Putamen (tissue), 1 donor: ENCODE data around the gene PAPPA2.
"Not testable (repeated sequence)": the region's sequence is repeated elsewhere in the genome, so short reads cannot be mapped to it uniquely, and the experiment has no call there.

Experiments
- DNase-seq: peaks from one replicate; pipeline ENCODE4 v3.0.0-alpha.2; 2016; ENCODE audit warnings: low spot score

Gene PAPPA2

DNA sequence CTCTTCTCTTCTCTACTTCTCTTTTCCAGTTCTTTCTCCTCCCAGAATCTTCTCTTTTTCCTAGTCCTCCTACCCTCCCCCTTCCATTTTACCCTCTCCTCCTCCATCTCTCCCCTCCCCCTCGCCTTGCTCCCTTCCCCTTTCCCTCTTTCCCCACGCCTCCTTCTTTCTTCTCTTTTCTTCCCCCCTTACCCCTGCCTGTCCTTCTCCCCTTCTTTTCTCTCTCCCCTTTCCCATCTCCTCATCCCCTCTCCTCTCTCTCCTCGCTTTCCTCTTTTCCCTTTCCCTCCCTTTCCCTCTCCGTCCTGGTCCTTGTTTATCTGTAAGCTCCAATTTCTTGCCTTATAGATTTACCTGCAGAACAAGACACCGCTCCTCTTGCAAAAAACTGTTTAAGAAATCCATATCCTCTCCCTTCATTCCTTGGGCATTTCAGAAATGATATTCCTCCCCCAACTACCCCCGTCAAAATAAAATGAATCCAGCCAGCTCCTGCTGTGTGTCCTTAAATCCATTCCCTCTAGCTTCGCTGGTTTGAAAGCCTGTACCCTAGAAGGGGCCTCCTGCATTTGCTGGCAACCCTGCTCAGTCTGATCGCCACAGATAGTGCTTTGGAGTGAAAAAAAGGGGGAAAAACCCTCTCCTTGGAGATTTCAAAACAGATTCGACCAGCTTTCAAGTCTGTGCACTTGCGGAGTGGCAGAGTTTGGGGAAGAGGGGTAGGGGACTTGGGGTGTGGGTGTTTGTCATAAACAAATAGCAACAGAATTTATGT lies 89.4 kb downstream of the PAPPA2 start:
- no peak for DNase-seq

DNA sequence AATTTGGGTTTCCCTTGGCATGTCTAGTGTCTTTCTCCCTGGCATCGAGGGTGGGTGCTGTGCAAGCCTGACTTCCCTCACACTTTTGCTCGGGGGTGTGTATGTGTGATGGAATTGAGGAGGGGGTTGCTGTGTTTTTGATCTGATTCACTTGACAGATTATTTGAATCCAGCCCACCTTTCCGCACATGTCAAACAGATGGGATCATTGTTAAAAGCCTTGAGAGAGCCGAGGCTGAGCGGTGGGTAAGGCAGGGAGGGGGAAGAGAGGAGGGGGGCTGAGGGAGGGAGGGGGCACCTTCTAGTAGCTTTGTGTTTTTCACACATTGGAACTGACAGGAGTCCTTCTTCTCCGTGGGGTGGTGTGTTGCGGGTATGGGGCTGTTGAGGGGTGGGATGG lies 90.0 kb downstream of the PAPPA2 start:
- no peak for DNase-seq

DNA sequence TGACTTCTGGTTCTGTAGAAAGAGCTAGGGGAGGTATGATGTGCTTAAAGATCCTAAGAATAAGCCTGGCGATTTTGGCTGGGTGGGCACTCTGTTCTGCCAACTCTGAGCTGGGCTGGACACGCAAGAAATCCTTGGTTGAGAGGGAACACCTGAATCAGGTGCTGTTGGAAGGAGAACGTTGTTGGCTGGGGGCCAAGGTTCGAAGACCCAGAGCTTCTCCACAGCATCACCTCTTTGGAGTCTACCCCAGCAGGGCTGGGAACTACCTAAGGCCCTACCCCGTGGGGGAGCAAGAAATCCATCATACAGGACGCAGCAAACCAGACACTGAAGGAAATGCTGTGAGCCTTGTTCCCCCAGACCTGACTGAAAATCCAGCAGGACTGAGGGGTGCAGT lies 93.3 kb downstream of the PAPPA2 start:
- no peak for DNase-seq

DNA sequence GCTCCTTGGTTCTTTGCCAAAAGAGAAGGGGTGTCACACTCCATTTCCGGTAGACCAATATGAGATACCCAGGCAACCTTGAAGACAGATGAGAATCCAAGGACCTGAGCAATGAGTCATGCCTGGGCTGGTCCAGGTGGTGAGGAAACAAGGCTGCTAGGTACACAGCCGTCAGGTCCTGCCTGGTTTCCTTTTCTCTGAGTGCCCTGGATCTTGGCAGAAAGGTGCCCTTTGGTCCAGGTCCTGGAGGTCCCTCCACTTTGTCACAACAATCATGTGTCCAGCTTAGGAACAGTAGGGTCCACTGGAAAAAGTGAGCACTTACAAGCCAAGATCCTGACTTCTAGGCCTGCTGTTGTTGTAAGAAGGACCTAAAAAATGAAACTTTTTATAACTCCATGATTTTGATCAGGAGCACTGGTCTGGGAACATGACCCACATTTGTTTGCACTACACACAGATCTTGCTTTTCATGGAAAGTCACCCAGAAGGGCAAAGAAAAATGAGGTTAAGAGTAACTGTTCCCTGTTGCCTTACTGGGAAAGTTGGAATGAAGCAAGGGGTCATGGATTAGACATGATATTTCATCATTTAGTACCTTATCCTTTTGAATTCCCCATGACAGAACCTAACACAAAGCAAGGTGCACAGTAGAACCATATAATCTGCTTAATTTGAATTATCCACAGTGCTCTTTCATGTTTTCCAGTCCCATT lies 94.7 kb downstream of the PAPPA2 start:
- DNase-seq = no peak

DNA sequence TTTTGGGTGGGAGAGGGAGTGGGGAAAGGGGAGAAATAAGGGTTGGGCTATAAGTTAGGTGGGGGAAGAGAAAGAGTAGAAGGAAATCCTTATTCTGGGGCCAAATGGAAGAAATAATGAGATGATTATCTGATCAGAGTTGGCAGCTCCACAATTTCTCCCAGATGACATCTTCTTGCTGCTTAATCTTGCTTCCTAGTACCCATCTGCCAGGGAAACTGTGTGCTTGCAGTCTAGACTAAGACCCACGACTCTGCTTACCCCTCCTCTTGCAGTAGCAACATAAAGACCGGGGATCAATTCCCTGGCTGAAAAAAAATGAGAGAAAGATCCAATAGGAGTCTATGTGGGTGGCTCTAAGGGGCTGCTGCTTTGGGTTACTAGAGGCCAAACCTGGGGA lies 95.6 kb downstream of the PAPPA2 start:
- DNase-seq = no peak

DNA sequence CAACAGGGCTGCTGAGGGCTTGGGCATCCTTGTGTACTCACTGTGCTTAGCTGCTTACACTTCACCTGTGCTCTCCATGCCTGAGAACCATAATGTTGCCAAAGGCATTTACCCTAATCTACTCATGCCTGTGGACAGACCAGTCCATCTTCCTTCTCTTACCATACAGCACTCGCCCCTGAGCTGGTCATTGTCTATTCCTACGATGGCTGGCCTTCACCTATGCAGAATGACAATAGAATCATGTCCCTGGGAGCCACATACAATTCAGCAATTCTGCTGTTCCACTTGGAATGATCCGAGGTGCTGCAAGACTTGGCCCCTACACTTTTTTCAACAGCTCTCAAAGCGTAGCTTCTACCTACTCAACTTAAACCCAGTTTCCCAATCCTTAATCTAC lies 96.5 kb downstream of the PAPPA2 start:
- DNase-seq = no peak

DNA sequence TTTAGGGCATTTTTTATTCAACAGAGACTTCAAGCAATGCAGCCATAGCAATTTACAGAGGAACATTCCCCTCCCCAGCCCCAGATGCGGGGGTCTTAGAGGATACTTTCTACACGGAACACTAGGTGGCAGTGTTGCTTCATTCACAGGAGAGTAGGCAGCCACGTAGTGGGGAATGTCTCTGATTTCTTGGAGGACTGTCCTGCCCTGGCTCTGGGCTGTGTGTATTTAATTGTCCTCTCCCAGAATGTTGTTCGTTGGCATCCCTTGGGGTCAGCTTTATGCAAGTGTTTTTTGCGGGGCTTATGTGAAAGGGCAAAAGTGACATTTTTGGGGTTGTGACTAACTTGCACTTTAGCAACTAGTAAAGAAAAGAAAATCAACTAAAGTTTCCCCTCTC lies 96.9 kb downstream of the PAPPA2 start:
- peak; percentile 47 for DNase-seq

DNA sequence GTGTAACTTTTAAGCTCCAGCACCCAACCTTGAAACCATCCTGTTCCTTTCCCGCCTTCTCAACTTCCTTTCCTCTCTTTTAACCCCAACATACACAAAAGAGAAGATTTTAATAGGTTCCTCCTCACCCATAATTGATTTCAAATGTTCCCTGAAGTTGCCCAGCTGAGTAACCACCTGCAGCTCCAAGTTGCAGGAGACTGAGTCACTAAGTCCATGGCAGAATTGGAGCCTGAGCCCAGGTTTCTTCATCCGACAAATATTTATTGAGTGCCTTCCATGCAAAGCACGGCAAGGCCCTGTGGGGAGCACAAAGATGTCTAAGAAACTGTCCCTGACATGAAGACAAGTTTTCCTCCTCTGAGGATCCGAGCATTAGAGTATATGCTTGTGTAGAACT lies 97.7 kb downstream of the PAPPA2 start:
- DNase-seq = no peak

DNA sequence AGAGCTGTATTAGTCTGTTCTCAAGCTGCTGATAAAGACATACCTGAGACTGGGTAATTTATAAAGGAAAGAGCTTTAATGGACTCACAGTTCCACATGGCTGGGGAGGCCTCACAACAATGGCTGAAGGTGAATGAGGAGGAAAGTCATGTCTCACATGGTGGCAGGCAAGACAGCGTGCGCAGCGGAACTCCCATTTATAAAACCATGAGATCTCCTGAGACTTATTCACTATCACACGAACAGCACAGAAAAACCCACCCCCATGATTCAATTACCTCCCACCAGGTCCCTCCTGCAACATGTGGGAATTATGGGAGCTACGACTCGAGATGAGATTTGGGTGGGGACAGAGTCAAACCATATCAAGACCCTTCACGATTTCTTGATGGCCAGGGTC lies 98.8 kb downstream of the PAPPA2 start:
- not testable (repeated sequence) for DNase-seq

DNA sequence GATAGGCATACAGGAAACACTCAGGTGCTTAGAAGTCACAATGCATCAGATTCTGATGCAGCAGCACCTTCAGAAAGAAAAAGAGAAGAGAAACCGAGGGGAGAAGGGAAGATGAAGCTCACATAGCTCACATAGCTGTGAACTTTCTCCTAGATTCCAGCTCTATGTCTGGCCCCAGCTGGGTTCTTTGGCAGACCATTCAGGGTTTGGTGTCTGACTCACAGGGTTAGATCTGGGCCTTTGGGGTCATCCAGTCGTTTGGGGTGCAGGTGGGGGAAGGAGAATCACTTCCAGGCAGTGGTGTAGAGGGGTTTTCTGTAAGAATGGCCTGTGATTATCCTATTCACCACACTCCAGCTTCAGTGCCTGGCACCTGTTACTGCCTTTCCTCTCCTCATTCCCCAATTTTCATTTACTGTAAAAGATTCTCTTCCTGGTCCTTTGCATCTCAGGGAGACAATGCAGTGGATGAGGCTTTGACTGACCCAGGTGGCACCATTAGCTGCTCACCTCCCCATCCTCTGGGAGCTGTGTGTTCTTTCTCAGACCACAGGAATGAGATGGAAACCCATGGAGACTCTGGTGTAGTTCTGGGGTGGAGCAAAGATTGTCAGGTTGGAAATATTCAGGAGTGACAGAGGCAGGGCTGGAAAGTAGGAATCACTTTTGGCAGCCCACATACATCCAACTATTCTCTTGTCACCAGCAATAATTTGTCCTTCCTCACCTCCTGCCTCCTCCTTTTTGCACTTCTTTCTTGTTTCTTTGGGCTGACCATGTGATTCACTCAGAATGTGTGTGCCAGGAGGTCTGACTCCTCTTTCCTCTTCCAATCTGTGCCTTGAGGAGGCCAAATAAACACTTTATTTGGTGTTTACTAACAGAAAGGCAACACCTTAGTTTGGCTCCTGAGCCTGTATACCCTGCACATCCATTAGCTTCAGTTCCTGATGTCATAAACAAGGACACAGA lies 103.3 kb downstream of the PAPPA2 start:
- no peak for DNase-seq

DNA sequence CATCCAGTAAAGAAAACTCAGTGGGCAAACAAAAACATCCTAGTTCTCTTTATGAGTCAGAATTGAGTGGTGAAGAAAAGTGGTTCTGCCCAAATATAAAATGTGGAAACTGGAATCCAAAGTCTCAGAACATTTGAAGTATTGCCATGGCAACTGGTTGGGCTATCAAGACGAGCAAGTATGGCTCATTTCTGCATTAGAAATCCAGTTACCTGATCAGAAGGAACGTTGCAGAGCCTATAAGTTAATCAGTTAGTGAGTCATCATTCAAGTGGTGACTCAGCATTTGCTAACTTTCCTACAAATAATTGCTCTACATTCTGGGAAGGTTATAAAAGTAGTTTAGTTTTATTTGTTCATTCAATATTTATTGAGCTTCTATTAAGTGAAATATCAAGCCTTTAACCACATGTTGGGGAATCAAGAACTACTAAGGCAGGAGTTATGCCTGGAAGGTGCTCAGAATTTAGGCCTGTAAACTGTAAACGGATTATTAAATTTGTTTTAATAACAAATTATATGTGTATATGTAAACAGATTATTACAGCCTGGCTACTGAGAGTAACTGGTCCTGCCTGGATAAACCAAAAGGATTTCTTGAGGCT lies 104.3 kb downstream of the PAPPA2 start:
- DNase-seq = peak; percentile 70

DNA sequence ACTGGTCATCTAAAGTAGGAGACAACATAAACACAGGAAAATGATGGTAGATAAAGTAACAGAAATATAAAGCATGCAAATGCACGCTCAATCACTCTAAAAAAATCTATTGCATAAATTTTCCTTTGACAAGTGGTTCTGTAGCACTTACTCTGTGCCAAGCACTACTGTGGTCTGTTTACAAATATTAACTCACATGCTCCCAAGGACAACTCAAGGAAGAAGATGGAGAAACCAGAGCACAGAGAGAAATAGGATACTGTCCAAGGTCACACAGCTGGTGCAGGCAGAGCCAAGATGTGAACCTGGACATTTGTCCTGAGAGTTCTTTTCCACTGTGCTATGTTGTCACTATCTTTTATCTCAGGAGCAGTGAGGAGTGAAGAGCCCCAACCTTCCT lies 105.2 kb downstream of the PAPPA2 start:
- no peak for DNase-seq

DNA sequence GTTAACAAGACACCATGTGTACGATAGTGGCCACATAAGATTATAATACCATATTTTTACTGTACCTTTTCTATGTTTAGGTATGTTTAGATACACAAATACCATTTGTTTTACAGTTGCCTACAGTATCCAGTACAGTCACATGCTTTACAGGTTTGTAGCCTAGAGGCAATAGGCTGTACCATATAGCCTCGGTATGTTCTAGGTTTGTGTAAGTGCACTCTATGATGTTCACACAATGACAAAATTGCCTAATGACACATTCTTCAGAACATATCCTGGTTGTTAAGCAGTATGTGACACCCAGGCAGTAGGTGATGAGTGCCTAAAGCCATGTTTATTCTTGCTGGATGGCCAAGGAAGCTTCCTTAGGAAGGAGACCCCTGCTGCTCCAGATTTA lies 111.8 kb downstream of the PAPPA2 start:
- DNase-seq = no peak

DNA sequence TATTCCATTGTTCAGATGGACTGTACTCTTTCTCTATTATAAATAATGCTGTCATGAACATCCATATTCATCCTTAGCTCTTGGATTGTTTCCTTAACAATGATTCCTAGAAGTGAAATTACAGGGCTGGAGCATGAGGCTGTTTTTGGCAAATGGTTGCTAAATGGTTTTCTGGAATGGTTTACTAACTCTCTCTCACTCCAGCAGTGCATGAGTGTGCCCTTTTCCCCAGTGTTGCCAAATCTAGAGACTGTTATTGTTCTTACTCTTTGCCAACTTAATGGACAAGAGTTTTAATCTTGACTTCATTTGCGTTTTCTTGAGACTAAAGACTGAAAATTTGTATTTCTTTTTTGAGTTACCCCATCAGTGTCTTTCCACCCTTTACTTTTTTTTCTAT lies 113.0 kb downstream of the PAPPA2 start:
- no peak for DNase-seq

DNA sequence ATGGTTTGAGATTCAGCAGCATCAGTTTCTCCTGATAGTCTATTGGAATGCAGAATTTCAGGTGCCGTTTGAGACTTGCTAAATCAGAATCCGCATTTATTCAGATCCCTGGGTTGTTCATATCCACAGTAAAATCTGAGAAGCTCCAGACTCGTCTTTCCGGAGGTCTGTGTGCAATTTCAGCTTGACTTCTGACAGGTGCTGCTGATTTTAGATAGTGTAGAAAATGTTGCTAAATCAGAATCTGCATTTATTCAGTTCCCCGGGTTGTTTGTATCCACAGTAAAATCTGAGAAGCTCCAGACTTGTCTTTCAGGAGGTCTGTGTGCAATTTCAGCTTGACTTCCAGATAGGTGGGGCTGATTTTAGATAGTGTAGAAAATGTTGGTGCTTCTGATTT lies 113.7 kb downstream of the PAPPA2 start:
- DNase-seq = no peak

DNA sequence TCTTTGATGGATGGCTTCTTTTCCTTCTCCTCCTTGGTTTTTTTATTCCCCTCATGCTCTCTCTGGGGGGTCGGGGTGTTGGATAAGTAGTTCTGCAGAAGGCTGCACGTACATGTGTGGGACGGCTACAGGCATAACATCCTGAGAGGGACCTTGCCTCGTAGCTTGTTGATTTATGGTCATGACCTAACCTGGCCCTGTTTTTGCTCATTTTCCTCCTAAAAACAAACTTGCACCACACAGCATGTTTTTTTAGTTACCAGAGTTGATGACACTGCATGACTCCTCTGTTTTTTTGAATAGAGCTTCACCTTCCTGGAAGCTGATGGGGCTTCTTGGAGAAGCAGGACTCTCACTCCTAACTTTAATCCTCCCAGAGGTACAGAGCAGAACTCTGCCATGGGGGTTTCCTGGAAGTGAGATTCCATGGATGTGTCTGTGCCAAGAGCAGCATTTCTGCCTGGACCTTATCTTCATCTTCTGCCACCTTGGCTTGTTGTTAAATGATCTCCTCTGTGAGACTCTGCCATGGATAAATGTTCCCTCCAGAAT lies 114.7 kb downstream of the PAPPA2 start:
- no peak for DNase-seq

DNA sequence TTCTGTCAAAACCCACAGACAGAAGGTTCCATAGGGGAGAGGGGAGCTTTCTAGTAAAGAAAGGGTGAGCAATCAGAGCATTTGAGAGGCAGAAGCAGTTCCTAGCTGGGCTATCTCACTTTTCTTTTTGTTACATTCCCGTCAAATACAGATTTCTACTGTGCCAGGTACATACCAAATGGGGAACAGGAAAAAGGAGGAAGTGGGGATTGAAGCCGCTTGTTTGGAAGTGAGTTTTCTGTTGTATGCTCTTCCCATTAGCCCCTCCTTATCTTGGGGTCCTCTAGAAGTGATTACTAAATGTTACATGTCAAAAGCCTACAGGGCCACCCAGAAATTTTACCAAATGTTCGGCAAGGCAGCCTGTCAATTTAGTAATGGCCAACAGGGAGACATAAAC lies 116.1 kb downstream of the PAPPA2 start:
- no peak for DNase-seq

DNA sequence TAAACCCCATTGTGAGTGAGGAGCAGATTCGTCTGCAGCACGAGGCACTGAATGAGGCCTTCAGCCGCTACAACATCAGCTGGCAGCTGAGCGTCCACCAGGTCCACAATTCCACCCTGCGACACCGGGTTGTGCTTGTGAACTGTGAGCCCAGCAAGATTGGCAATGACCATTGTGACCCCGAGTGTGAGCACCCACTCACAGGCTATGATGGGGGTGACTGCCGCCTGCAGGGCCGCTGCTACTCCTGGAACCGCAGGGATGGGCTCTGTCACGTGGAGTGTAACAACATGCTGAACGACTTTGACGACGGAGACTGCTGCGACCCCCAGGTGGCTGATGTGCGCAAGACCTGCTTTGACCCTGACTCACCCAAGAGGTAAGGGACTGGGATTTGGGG lies 132.2 kb downstream of the PAPPA2 start:
- no peak for DNase-seq

DNA sequence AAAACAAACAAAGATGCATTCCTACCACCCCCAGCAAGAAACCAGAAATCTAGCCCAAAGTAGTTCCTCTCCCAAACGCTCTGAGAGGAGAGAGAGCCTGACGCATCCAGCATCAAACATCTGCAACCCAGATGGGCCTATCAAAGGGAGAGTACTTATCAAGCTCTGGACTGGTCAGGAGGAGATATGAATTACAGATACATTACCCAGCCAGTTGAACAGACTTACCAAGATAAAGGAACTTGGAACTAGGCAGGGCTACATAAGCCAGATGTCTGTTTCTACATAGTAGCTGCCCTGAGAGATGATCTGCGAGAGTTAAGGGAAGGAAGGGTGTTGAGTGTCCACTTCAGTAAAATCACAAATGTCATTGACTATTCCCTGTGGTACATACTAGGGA lies 138.4 kb downstream of the PAPPA2 start:
- no peak for DNase-seq

DNA sequence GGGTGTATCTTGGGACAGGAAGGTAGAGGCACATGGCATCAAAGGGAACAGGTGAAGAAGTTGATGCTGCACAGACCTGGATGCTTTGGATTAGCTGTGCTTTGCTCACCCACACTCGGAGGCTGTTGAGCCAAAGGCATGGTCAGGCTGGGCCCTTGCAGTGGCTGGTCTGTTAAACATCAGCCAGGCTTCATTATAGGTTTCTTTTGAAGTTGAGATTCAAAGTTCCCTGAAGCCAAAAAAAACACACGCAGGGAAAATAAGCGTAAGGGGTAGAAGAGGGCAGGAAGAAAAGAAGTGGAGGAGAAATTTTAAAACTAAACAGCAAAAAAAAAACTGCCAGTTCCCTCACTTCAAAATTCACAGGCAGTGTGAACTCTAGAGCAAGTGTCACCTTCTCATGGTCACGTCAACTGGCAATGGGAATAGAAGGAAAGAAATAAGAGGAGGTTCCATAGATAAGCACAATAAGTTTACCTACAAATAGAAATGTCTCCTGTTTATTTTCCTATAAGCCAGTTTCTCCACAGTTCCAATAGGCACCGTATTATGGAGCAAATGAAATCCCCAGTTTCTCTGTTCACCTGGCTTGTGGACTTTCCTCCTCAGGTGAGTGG lies 139.5 kb downstream of the PAPPA2 start:
- DNase-seq = no peak

DNA sequence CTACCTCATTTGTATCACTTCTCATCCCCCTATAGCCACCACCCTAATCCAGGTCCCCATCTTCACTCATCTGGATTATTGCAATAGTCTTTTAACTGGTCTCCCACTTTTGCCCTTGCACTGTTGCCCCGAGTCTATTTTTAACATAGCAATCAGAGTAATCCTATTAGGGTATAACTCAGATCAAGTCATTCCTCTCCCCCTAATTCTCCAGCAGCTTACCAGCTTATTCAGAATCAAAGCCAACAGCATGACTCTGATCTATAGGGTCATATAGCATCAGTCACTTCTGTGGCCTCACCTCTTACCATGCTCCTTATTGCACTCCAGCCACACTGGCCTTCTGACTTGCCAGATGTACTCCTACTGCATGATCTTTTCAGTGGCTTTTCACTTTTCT lies 140.7 kb downstream of the PAPPA2 start:
- DNase-seq = no peak
